Body of pancreas (tissue), 4 donors: ENCODE results near the gene DNAH11.

Source experiments
- CTCF ChIP-seq, 7 experiments: fragments of 450-650 bp in 4 of 7; fragments of 200-600 bp in 3 of 7; sonication (generic) in 3 of 7; IDR thresholded peaks; one replicate each; pipeline ENCODE4 v1.5.1; 2016 to 2019; ENCODE audit warnings: antibody characterized with exemption in 7 of 7
- POLR2A ChIP-seq, 3 donors: fragments of 450-650 bp; IDR thresholded peaks; one replicate each; pipeline ENCODE4 v1.6.1; 2016; ENCODE audit warnings: antibody characterized with exemption in 3 of 3, mild to moderate bottlenecking in 2 of 3

- TF ChIP-seq CTCF (IDR thresholded peaks at IDR 0.05) (no peak), POLR2A (IDR thresholded peaks at IDR 0.05) (no peak)
Measured at GRCh38 chr7:21616796-21617436, 74.1 kb downstream of the DNAH11 start.
